Measurements from ENCODE around the gene CNTN4. TPM values are rescaled to one million over a fixed set of nuclear protein-coding genes. Genes with fewer than 3 reads are reported as not detected.

CNTN4 gene
- total RNA-seq, 1 donor from 2014 or later, result 11.0 TPM

DNA sequence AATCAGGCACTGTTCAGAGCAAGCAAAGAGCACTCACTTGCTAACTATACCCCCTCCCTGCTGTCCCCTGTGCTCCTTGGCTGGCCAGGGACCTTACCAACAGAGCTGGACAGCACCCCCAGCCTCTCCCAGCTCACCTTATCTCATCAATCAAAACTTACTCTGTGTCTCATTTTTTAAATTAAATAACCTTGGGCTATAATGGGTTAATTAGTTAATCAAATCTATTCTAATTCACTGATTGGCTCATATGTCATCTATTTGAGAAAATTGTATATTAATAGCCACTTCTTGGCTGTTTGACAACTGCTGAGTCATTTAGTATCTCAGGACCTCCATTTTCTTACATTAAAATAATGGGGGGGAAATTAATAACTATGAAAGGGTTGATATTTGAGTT lies 988.6 kb downstream of the CNTN4 start:
- no peak overlapping the region for H3K27ac ChIP-seq (ENCODE audit: low read depth, low read length)
- H3K4me1 ChIP-seq (ENCODE audit: control insufficient read depth in 3 of 3, insufficient read depth in 3 of 3, low read length in 3 of 3), result peaks cover 0 to 3% (median 0%) of the 10 kb centered on the region in 3 donors
- no peaks in the 10 kb centered on the region for H3K36me3 ChIP-seq (ENCODE audit: control insufficient read depth in 3 of 3, insufficient read depth in 3 of 3, low read length in 3 of 3)
- H3K4me3 ChIP-seq (ENCODE audit: low read length in 3 of 3), result no peak overlapping the region
- H3K9me3 ChIP-seq (ENCODE audit: control insufficient read depth in 3 of 3, low read length in 3 of 3), result no peaks in the 10 kb centered on the region
- H3K9ac ChIP-seq (ENCODE audit: low read depth in 1 of 3, low read length in 3 of 3), result no peak overlapping the region
- H3K27me3 ChIP-seq (ENCODE audit: control insufficient read depth in 3 of 3, insufficient read depth in 3 of 3, low read length in 3 of 3), result no peaks in the 10 kb centered on the region

DNA sequence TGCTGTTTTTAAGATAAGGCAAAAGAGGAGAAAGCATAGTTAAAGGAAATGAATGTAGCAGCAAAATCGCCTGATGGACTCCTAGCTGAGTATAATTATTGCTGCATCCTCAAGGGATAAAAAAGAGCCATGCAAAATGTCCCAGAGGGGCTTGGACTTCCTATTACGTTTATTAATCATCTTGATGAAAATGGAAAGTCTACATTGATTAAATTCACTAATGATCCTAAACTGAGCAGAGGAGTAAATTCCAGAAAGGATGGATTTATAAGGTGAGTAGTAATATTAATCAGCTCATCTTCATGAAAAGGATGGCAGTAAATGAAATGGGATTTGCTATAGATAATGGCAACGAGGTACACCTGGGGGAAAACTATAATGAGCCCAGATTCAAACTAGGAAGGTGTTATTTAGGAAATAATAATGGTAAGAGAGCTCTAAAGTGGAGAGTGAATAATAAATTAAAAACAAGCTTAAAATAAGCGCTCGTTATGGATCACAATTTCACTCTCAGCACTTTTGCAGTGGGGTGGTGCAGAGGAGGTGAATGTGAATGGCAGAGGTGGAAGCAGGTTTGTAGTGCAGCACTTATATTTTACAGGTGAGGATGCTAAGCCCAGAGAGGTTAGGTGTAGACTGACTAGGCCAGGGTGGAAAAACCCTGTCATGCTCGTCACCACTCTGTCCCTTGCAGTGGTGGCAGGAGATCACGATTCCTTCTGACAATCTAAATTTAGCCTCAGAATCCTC lies 989.2 kb downstream of the CNTN4 start:
- Histone ChIP-seq H3K4me1 (ENCODE audit: control insufficient read depth in 3 of 3, insufficient read depth in 3 of 3, low read length in 3 of 3) (peaks cover 0 to 3% (median 0%) of the 10 kb centered on the region in 3 donors), H3K27ac (ENCODE audit: low read depth, low read length) (no peak overlapping the region), H3K9ac (ENCODE audit: low read depth in 1 of 3, low read length in 3 of 3) (no peak overlapping the region), H3K9me3 (ENCODE audit: control insufficient read depth in 3 of 3, low read length in 3 of 3) (no peaks in the 10 kb centered on the region), H3K36me3 (ENCODE audit: control insufficient read depth in 3 of 3, insufficient read depth in 3 of 3, low read length in 3 of 3) (no peaks in the 10 kb centered on the region), H3K4me3 (ENCODE audit: low read length in 3 of 3) (no peak overlapping the region), H3K27me3 (ENCODE audit: control insufficient read depth in 3 of 3, insufficient read depth in 3 of 3, low read length in 3 of 3) (no peaks in the 10 kb centered on the region)

DNA sequence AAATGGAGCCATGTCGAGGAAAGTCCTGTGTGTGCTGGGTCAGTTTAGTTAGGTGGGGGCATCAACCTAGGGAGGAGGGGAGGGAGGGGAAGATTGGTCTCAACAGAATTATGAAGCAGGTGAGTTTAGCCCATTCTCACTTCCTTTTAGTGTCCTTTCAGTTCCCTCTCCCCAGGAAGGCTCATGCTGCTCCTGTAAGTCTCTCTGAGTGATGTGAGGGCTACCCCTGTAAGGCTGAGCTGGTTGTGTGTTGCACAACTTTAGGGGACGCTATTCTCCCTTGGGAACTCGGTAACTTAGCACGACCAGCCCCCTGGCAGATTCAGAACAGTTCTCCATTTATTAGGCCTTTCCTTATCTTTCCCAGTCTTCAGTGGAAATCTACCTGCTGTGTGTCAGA lies 990.4 kb downstream of the CNTN4 start:
- H3K4me1 ChIP-seq (ENCODE audit: control insufficient read depth in 3 of 3, insufficient read depth in 3 of 3, low read length in 3 of 3), result peaks cover 0 to 3% (median 0%) of the 10 kb centered on the region in 3 donors
- no peak overlapping the region for H3K4me3 ChIP-seq (ENCODE audit: low read length in 3 of 3)
- H3K9me3 ChIP-seq (ENCODE audit: control insufficient read depth in 3 of 3, low read length in 3 of 3), result no peaks in the 10 kb centered on the region
- no peak overlapping the region for H3K9ac ChIP-seq (ENCODE audit: low read depth in 1 of 3, low read length in 3 of 3)
- no peaks in the 10 kb centered on the region for H3K27me3 ChIP-seq (ENCODE audit: control insufficient read depth in 3 of 3, insufficient read depth in 3 of 3, low read length in 3 of 3)
- no peaks in the 10 kb centered on the region for H3K36me3 ChIP-seq (ENCODE audit: control insufficient read depth in 3 of 3, insufficient read depth in 3 of 3, low read length in 3 of 3)
- no peak overlapping the region for H3K27ac ChIP-seq (ENCODE audit: low read depth, low read length)

DNA sequence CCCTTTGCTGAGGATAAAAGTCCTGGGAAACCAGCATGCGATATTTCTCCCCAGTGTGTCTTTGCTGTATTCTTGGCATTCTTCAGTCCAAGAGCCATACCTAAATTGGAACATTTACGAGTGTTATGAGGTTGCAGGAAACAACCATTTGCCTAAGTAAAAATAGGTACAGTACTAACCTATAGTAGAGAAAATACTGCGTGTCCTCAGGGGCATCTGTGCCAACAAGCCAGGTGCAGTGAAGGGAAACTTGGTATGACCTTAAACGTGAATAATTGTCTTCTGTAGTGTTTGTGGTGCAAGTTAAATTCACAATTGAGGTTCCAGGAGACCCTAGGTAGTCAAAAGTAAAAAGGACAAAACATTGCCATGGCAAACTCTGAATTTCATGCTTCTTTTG lies 999.3 kb downstream of the CNTN4 start:
- no peaks in the 10 kb centered on the region for H3K4me1 ChIP-seq (ENCODE audit: control insufficient read depth in 3 of 3, insufficient read depth in 3 of 3, low read length in 3 of 3)
- H3K27ac ChIP-seq (ENCODE audit: low read depth, low read length), result no peak overlapping the region
- no peaks in the 10 kb centered on the region for H3K9me3 ChIP-seq (ENCODE audit: control insufficient read depth in 3 of 3, low read length in 3 of 3)
- no peak overlapping the region for H3K9ac ChIP-seq (ENCODE audit: low read depth in 1 of 3, low read length in 3 of 3)
- H3K27me3 ChIP-seq (ENCODE audit: control insufficient read depth in 3 of 3, insufficient read depth in 3 of 3, low read length in 3 of 3), result peaks cover 0 to 5% (median 2%) of the 10 kb centered on the region in 3 donors
- H3K4me3 ChIP-seq (ENCODE audit: low read length in 3 of 3), result no peak overlapping the region
- no peaks in the 10 kb centered on the region for H3K36me3 ChIP-seq (ENCODE audit: control insufficient read depth in 3 of 3, insufficient read depth in 3 of 3, low read length in 3 of 3)

DNA sequence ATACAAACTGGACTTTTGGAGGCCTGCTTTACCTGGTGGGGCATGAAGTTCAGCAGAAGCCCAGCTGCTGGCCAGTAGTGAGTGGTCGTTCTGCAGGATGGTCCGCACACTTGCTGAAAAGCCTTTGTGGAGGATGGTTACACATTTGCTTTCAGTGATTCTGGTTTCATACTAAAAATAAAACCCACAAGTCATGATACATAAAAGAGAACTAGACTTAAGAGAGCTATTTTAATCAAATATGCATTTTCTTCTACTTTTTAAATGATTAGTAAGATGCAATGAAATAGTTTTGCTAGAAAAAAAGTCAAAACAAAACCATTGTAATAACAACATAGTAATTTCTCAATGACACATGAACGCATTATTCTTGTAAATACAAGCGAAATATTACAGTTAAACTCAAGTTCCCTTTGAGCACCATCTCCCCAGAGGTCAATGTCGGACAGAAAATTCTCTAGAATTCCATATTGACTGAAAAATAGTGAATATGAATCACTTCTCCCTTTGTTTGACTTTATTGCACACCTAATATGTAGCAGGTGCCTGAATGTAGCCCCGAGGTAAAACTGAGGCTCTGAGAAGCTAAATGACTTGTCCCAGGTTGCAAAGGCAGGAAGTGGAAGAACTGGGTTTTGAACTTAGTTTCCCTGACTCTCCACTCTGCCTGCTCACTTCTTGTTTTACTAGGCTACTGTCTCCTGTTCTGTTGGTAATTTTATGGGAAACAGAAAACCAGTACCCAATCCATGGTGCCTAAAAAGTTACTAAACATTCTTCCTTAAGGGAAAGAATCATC lies 1003.2 kb downstream of the CNTN4 start:
- no peaks in the 10 kb centered on the region for H3K36me3 ChIP-seq (ENCODE audit: control insufficient read depth in 3 of 3, insufficient read depth in 3 of 3, low read length in 3 of 3)
- H3K9ac ChIP-seq (ENCODE audit: low read depth in 1 of 3, low read length in 3 of 3), result no peak overlapping the region

DNA sequence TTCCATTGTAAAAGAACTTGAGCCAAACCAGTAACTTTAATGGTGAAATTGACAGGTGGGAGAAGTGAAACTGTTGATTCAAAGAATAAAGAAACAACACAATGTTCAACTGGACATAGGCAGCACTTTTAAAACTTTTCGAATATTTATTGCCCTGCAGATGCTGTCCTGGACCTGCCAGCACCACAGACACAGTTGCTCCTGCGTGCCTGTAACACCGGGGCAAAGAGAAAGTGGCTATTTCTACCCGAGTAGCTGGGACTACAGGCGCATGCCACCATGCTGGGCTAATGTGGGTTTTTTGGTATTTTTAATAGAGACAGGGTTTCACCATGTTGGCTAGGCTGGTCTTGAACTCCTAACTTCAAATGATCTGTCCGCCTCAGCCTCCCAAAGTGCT lies 1004.1 kb downstream of the CNTN4 start:
- no peaks in the 10 kb centered on the region for H3K36me3 ChIP-seq (ENCODE audit: control insufficient read depth in 3 of 3, insufficient read depth in 3 of 3, low read length in 3 of 3)
- H3K27ac ChIP-seq (ENCODE audit: low read depth, low read length), result no peak overlapping the region
- H3K9ac ChIP-seq (ENCODE audit: low read depth in 1 of 3, low read length in 3 of 3), result no peak overlapping the region
- H3K4me1 ChIP-seq (ENCODE audit: control insufficient read depth in 3 of 3, insufficient read depth in 3 of 3, low read length in 3 of 3), result no peaks in the 10 kb centered on the region
- H3K4me3 ChIP-seq (ENCODE audit: low read length in 3 of 3), result no peak overlapping the region
- no peaks in the 10 kb centered on the region for H3K9me3 ChIP-seq (ENCODE audit: control insufficient read depth in 3 of 3, low read length in 3 of 3)
- H3K27me3 ChIP-seq (ENCODE audit: control insufficient read depth in 3 of 3, insufficient read depth in 3 of 3, low read length in 3 of 3), result peaks cover 0 to 3% (median 0%) of the 10 kb centered on the region in 3 donors

More for the DNA sequence above, 1003.2 kb downstream of the CNTN4 start:
- H3K9me3 ChIP-seq (ENCODE audit: control insufficient read depth in 3 of 3, low read length in 3 of 3), result no peaks in the 10 kb centered on the region
- H3K27me3 ChIP-seq (ENCODE audit: control insufficient read depth in 3 of 3, insufficient read depth in 3 of 3, low read length in 3 of 3), result peaks cover 0 to 5% (median 2%) of the 10 kb centered on the region in 3 donors
- H3K4me3 ChIP-seq (ENCODE audit: low read length in 3 of 3), result no peak overlapping the region
- no peaks in the 10 kb centered on the region for H3K4me1 ChIP-seq (ENCODE audit: control insufficient read depth in 3 of 3, insufficient read depth in 3 of 3, low read length in 3 of 3)
- no peak overlapping the region for H3K27ac ChIP-seq (ENCODE audit: low read depth, low read length)

DNA sequence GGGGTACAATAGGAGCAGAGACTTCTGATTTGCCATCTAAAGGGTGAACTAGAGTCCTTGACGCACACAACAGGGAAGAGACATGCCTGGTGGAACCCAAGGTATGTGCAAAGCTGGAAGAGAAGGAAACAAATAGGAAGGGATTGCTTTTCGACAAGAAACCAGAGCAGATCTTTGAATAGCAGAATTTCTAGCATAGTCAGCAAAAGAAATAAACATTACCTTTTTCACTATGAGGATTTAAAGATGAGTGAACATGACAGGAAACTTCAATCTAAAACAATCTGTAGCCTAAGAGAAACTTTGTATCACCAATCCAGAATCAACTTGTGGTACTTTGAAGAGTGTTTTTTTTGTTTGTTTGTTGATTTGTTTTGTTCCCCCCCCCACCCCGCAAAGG lies 1006.6 kb downstream of the CNTN4 start:
- Histone ChIP-seq H3K9ac (ENCODE audit: low read depth in 1 of 3, low read length in 3 of 3) (no peak overlapping the region), H3K4me3 (ENCODE audit: low read length in 3 of 3) (no peak overlapping the region), H3K9me3 (ENCODE audit: control insufficient read depth in 3 of 3, low read length in 3 of 3) (no peaks in the 10 kb centered on the region), H3K4me1 (ENCODE audit: control insufficient read depth in 3 of 3, insufficient read depth in 3 of 3, low read length in 3 of 3) (no peaks in the 10 kb centered on the region), H3K27ac (ENCODE audit: low read depth, low read length) (no peak overlapping the region), H3K27me3 (ENCODE audit: control insufficient read depth in 3 of 3, insufficient read depth in 3 of 3, low read length in 3 of 3) (no peaks in the 10 kb centered on the region), H3K36me3 (ENCODE audit: control insufficient read depth in 3 of 3, insufficient read depth in 3 of 3, low read length in 3 of 3) (no peaks in the 10 kb centered on the region)

DNA sequence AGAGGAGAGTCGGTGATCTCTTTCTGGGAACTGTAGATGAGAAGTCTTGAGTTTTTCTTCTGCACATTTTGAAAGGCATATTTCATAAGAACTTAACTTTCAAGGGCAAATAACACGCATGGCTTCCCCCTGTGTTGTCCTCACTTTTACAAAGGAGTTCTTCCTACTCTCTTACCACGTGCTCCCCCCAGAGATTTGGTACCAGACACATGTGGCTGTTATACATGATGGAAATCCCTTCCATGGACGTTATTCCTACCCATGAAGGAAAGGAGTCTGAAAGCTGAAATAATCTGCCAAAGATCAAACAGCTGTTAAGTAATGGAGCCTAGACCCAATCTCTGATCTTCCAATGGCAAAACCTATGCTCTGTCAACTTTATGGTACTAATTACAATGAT lies 1007.1 kb downstream of the CNTN4 start:
- H3K4me1 ChIP-seq (ENCODE audit: control insufficient read depth in 3 of 3, insufficient read depth in 3 of 3, low read length in 3 of 3), result no peaks in the 10 kb centered on the region
- H3K36me3 ChIP-seq (ENCODE audit: control insufficient read depth in 3 of 3, insufficient read depth in 3 of 3, low read length in 3 of 3), result no peaks in the 10 kb centered on the region
- no peak overlapping the region for H3K27ac ChIP-seq (ENCODE audit: low read depth, low read length)
- H3K9ac ChIP-seq (ENCODE audit: low read depth in 1 of 3, low read length in 3 of 3), result no peak overlapping the region
- H3K4me3 ChIP-seq (ENCODE audit: low read length in 3 of 3), result no peak overlapping the region
- peaks cover 0 to 4% (median 0%) of the 10 kb centered on the region in 3 donors for H3K27me3 ChIP-seq (ENCODE audit: control insufficient read depth in 3 of 3, insufficient read depth in 3 of 3, low read length in 3 of 3)
- H3K9me3 ChIP-seq (ENCODE audit: control insufficient read depth in 3 of 3, low read length in 3 of 3), result no peaks in the 10 kb centered on the region

DNA sequence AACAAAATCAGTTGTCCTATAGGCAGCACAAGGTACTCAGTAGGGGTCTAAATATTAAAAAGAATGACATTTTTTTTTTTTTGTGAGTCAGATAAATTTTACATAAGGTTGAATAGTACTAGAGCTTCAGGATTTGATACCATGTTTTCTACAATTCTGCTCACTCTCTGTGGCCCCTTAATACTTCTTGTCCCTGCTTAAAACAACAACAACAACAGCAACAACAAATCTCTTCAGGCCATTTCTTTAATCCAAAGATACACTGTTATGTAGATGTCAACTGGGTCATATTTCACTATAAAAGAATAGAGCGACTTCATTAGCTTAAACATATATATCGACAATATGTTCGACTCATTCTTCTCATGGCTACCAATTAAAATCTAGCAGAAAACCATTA lies 1008.5 kb downstream of the CNTN4 start:
- Histone ChIP-seq H3K27me3 (ENCODE audit: control insufficient read depth in 3 of 3, insufficient read depth in 3 of 3, low read length in 3 of 3) (peaks cover 0 to 4% (median 0%) of the 10 kb centered on the region in 3 donors), H3K4me1 (ENCODE audit: control insufficient read depth in 3 of 3, insufficient read depth in 3 of 3, low read length in 3 of 3) (no peaks in the 10 kb centered on the region), H3K9me3 (ENCODE audit: control insufficient read depth in 3 of 3, low read length in 3 of 3) (no peaks in the 10 kb centered on the region), H3K9ac (ENCODE audit: low read depth in 1 of 3, low read length in 3 of 3) (no peak overlapping the region), H3K27ac (ENCODE audit: low read depth, low read length) (no peak overlapping the region), H3K4me3 (ENCODE audit: low read length in 3 of 3) (no peak overlapping the region), H3K36me3 (ENCODE audit: control insufficient read depth in 3 of 3, insufficient read depth in 3 of 3, low read length in 3 of 3) (no peaks in the 10 kb centered on the region)

All from skeletal muscle tissue (tissue), 4 donors.